Cardiac muscle cell (in vitro differentiated cells and primary cell): ENCODE results near the gene PARD3. TPM values are rescaled to one million over a fixed set of nuclear protein-coding genes. Genes with fewer than 3 reads are reported as not detected.
A peak's percentile ranks its signal among the peaks of the same experiment; 100 is the strongest.

Experiments
- DNase-seq, 2 donors: peaks; one replicate each; pipeline versions ENCODE4 v3.0.0 to v3.0.0-alpha.2; 2010 to 2017; ENCODE audit warnings: low read depth in 1 of 2, low spot score in 1 of 2
- H3K27ac ChIP-seq: fragments of 200-600 bp; sonication (generic); 2 replicates; pipeline ENCODE4 v1.5.1; 2016
- H3K27me3 ChIP-seq: fragments of 200-600 bp; sonication (generic); 2 replicates; pipeline ENCODE4 v1.6.0; 2016; ENCODE audit warnings: control low read depth
- H3K36me3 ChIP-seq: fragments of 200-600 bp; sonication (generic); 2 replicates; pipeline ENCODE4 v1.5.1; 2016; ENCODE audit warnings: control low read depth
- H3K4me1 ChIP-seq: fragments of 200-600 bp; sonication (generic); 2 replicates; pipeline ENCODE4 v1.8.1; 2017; ENCODE audit warnings: low read depth, mild to moderate bottlenecking, mixed run types
- H3K4me3 ChIP-seq: fragments of 200-600 bp; sonication (generic); 2 replicates; pipeline ENCODE4 v1.5.1; 2016; ENCODE audit warnings: mild to moderate bottlenecking
- H3K9me3 ChIP-seq: fragments of 200-600 bp; sonication (generic); 2 replicates; pipeline ENCODE4 v1.5.1; 2017; ENCODE audit warnings: low read depth, mild to moderate bottlenecking, control low read depth
- CTCF ChIP-seq: IDR thresholded peaks from 2 replicates; pipeline ENCODE4 v1.5.1; 2012; ENCODE audit warnings: low read depth, mild to moderate bottlenecking, low read length
- polyA plus RNA-seq: library from polyadenylated mRNA; unstranded; fragments of >200 nt; fragmentation: Nextera tagmentation; extraction: Ambion mirVana; gene quantifications from 2 replicates; pipeline ENCODE4 v1.2.1, GENCODE V29; 2016
- total RNA-seq: library from RNA; depleted of rRNA; stranded (reverse); fragments of >200 nt; gene quantifications from 2 replicates; pipeline ENCODE4 v1.2.3, GENCODE V29; 2016

PARD3 gene
- total and polyA plus RNA-seq, 2 experiments from 2014 or later, result 36.5 to 64.8 TPM

GRCh38 chr10:34808801-34809745 lies 6.0 kb downstream of the PARD3 start:
- H3K4me3 ChIP-seq, result no peak overlapping the region
- no peaks in the 10 kb centered on the region for H3K36me3 ChIP-seq
- no peaks in the 10 kb centered on the region for H3K9me3 ChIP-seq
- peaks cover 27% of the 10 kb centered on the region for H3K4me1 ChIP-seq
- H3K27ac ChIP-seq, result no peak overlapping the region
- TF ChIP-seq CTCF, result no peak
- H3K27me3 ChIP-seq, result no peaks in the 10 kb centered on the region
- DNase-seq, result peak; percentile 35 to 53

GRCh38 chr10:34808336-34808735 lies 6.8 kb downstream of the PARD3 start:
- Histone ChIP-seq H3K27me3 (no peaks in the 10 kb centered on the region), H3K36me3 (no peaks in the 10 kb centered on the region), H3K27ac (no peak overlapping the region), H3K4me1 (peaks cover 24% of the 10 kb centered on the region), H3K9me3 (no peaks in the 10 kb centered on the region), H3K4me3 (no peak overlapping the region)
- no peak for TF ChIP-seq CTCF
- DNase-seq, result no peak

GRCh38 chr10:34804306-34804705 lies 10.8 kb downstream of the PARD3 start:
- no peak for DNase-seq
- Histone ChIP-seq H3K4me1 (peaks cover 22% of the 10 kb centered on the region), H3K36me3 (no peaks in the 10 kb centered on the region), H3K9me3 (no peaks in the 10 kb centered on the region), H3K27me3 (no peaks in the 10 kb centered on the region), H3K27ac (no peak overlapping the region), H3K4me3 (no peak overlapping the region)
- no peak for TF ChIP-seq CTCF

- Histone ChIP-seq H3K9me3 (no peaks in the 10 kb centered on the region), H3K27ac (no peak overlapping the region), H3K4me1 (peaks cover 17% of the 10 kb centered on the region), H3K27me3 (no peaks in the 10 kb centered on the region), H3K36me3 (no peaks in the 10 kb centered on the region), H3K4me3 (no peak overlapping the region)
- no peak for DNase-seq
- no peak for TF ChIP-seq CTCF
Measured at GRCh38 chr10:34802692-34803091, 12.4 kb downstream of the PARD3 start.

- peaks cover 17% of the 10 kb centered on the region for H3K4me1 ChIP-seq
- H3K9me3 ChIP-seq, result no peaks in the 10 kb centered on the region
- peak in 1 of 2 donors; percentile 35 for DNase-seq
- TF ChIP-seq CTCF, result no peak
- H3K4me3 ChIP-seq, result no peak overlapping the region
- no peaks in the 10 kb centered on the region for H3K36me3 ChIP-seq
- no peak overlapping the region for H3K27ac ChIP-seq
- no peaks in the 10 kb centered on the region for H3K27me3 ChIP-seq
Measured at GRCh38 chr10:34801097-34801733, 13.9 kb downstream of the PARD3 start.
